Neural progenitor cell (in vitro differentiated cells): ENCODE results near the gene DEPP1. TPM values are rescaled to one million over a fixed set of nuclear protein-coding genes. Genes with fewer than 3 reads are reported as not detected.

ENCODE experiments used
- DNase-seq: peaks from one replicate; pipeline ENCODE4 v3.0.0-alpha.2; 2016; ENCODE audit warnings: low spot score
- H2AFZ ChIP-seq: fragments of 200-600 bp; sonication (generic); replicated peaks from 2 replicates; pipeline ENCODE4 v1.6.1; 2016; ENCODE audit warnings: antibody characterized with exemption
- H3F3A ChIP-seq: fragments of 200-600 bp; sonication (generic); 2 replicates; pipeline ENCODE4 v1.6.1; 2016; ENCODE audit warnings: antibody characterized with exemption, low read depth
- H3K27ac ChIP-seq: fragments of 200-600 bp; sonication (generic); 2 replicates; pipeline ENCODE4 v1.5.1; 2016; ENCODE audit warnings: mild to moderate bottlenecking
- H3K27me3 ChIP-seq: fragments of 200-600 bp; sonication (generic); 2 replicates; pipeline ENCODE4 v1.6.1; 2016; ENCODE audit warnings: mild to moderate bottlenecking, moderate library complexity
- H3K36me3 ChIP-seq: fragments of 200-600 bp; sonication (generic); 2 replicates; pipeline ENCODE4 v1.5.1; 2016
- H3K4me1 ChIP-seq: fragments of 200-600 bp; sonication (generic); 2 replicates; pipeline ENCODE4 v1.6.1; 2016; ENCODE audit warnings: mixed run types
- H3K4me2 ChIP-seq: fragments of 200-600 bp; sonication (generic); 2 replicates; pipeline ENCODE4 v1.6.1; 2016
- H3K4me3 ChIP-seq: fragments of 200-600 bp; sonication (generic); 2 replicates; pipeline ENCODE4 v1.5.1; 2016
- H3K79me2 ChIP-seq: fragments of 200-600 bp; sonication (generic); 2 replicates; pipeline ENCODE4 v1.6.1; 2016; ENCODE audit warnings: low read depth
- H3K9ac ChIP-seq: fragments of 200-600 bp; sonication (generic); 2 replicates; pipeline ENCODE4 v1.6.1; 2016
- H3K9me3 ChIP-seq: fragments of 200-600 bp; sonication (generic); 2 replicates; pipeline ENCODE4 v1.5.1; 2016; ENCODE audit warnings: low read depth
- H4K20me1 ChIP-seq: fragments of 200-600 bp; sonication (generic); 2 replicates; pipeline ENCODE4 v1.6.1; 2016; ENCODE audit warnings: low read depth
- H3K27ac Mint-ChIP-seq: 3 replicates; pipeline ENCODE4 v1.8.0; 2021; ENCODE audit warnings: mixed read lengths
- H3K27me3 Mint-ChIP-seq: 2 replicates; pipeline ENCODE4 v1.8.0; 2022; ENCODE audit warnings: low read depth, mild to moderate bottlenecking, inconsistent platforms, moderate library complexity, mixed read lengths; ENCODE audit not compliant: insufficient read depth
- H3K36me3 Mint-ChIP-seq: 3 replicates; pipeline ENCODE4 v1.8.0; 2021; ENCODE audit warnings: mixed read lengths
- H3K4me1 Mint-ChIP-seq: 3 replicates; pipeline ENCODE4 v1.8.0; 2021; ENCODE audit warnings: mixed read lengths
- H3K4me3 Mint-ChIP-seq: 3 replicates; pipeline ENCODE4 v1.8.0; 2021; ENCODE audit warnings: mild to moderate bottlenecking, moderate library complexity, mixed read lengths
- H3K9me3 Mint-ChIP-seq: 3 replicates; pipeline ENCODE4 v1.8.0; 2020; ENCODE audit warnings: mixed read lengths
- EZH2 ChIP-seq: fragments of 200-600 bp; sonication (generic); IDR thresholded peaks from 2 replicates; pipeline ENCODE4 v1.6.1; 2017; ENCODE audit warnings: antibody characterized with exemption, mild to moderate bottlenecking, moderate library complexity
- EZH2phosphoT487 ChIP-seq: fragments of 200-600 bp; sonication (generic); IDR thresholded peaks from 2 replicates; pipeline ENCODE4 v1.6.1; 2017; ENCODE audit warnings: antibody characterized with exemption
- total RNA-seq: library from RNA; depleted of rRNA; stranded (reverse); fragments of >200 nt; gene quantifications from 2 replicates; pipeline ENCODE4 v1.2.3, GENCODE V29; 2015; ENCODE audit warnings: low replicate concordance
- TF ChIP-seq, protein P1 (sequence below): fragments of 200-600 bp; sonication (generic); IDR thresholded peaks from 2 replicates; pipeline ENCODE4 v1.5.1; 2017; ENCODE audit warnings: antibody characterized with exemption, mild to moderate bottlenecking

DEPP1 gene
- total RNA-seq, 1 donor from 2014 or later = not detected

- TF ChIP-seq EZH2phosphoT487 (no peak), EZH2 (no peak)
- TF ChIP-seq, protein P1, sequence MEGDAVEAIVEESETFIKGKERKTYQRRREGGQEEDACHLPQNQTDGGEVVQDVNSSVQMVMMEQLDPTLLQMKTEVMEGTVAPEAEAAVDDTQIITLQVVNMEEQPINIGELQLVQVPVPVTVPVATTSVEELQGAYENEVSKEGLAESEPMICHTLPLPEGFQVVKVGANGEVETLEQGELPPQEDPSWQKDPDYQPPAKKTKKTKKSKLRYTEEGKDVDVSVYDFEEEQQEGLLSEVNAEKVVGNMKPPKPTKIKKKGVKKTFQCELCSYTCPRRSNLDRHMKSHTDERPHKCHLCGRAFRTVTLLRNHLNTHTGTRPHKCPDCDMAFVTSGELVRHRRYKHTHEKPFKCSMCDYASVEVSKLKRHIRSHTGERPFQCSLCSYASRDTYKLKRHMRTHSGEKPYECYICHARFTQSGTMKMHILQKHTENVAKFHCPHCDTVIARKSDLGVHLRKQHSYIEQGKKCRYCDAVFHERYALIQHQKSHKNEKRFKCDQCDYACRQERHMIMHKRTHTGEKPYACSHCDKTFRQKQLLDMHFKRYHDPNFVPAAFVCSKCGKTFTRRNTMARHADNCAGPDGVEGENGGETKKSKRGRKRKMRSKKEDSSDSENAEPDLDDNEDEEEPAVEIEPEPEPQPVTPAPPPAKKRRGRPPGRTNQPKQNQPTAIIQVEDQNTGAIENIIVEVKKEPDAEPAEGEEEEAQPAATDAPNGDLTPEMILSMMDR = no peak
- Histone ChIP-seq H3F3A (peaks cover 5% of the 10 kb centered on the region), H3K79me2 (peaks cover 14% of the 10 kb centered on the region), H3K9me3 (no peaks in the 10 kb centered on the region), H3K9ac (no peak overlapping the region), H3K4me2 (no peak overlapping the region), H4K20me1 (no peaks in the 10 kb centered on the region), H2AFZ (no peak overlapping the region), H3K36me3 (no peaks in the 10 kb centered on the region), H3K27ac (no peak overlapping the region), H3K4me1 (peaks cover 5% of the 10 kb centered on the region), H3K4me3 (no peak overlapping the region), H3K27me3 (peaks cover 3% of the 10 kb centered on the region)
- H3K27me3 Mint-ChIP-seq = no peaks in the 10 kb centered on the region
- H3K27ac Mint-ChIP-seq = no peak overlapping the region
- H3K36me3 Mint-ChIP-seq = peaks cover 7% of the 10 kb centered on the region
- H3K4me1 Mint-ChIP-seq = peaks cover 38% of the 10 kb centered on the region
- DNase-seq = no peak
- no peak overlapping the region for H3K4me3 Mint-ChIP-seq
- H3K9me3 Mint-ChIP-seq = no peaks in the 10 kb centered on the region
These were observed 23.6 kb downstream of the DEPP1 start for GRCh38 chr10:44954962-44955361.

DNA sequence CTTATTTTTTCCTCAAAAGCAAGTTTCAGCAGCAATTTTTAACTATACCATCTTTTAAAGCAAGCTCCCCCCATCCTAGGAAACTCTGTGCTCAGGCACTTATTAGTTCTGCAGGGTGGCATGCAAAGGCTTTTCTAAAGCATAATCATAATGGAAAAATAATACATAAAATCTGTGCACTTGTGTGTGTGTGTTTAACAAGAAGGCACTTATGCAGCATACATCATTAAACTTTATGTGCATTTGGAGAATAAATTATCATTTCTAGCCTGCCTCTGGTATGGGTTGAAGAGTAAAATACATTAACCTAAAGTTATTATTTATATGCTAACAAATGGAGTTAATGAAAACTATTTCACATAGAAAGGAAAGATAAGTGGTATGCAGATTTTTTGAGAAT is 24.6 kb downstream of the DEPP1 start:
- Mint-ChIP-seq H3K36me3 (peaks cover 7% of the 10 kb centered on the region), H3K9me3 (no peaks in the 10 kb centered on the region), H3K4me1 (peaks cover 43% of the 10 kb centered on the region), H3K4me3 (no peak overlapping the region), H3K27me3 (peaks cover 2% of the 10 kb centered on the region), H3K27ac (no peak overlapping the region)
- H3K36me3 ChIP-seq = no peaks in the 10 kb centered on the region
- peaks cover 5% of the 10 kb centered on the region for H3K4me1 ChIP-seq
- H2AFZ ChIP-seq = no peak overlapping the region
- no peak for DNase-seq
- no peaks in the 10 kb centered on the region for H4K20me1 ChIP-seq
- no peak overlapping the region for H3K9ac ChIP-seq
- H3K27me3 ChIP-seq = no peaks in the 10 kb centered on the region
- no peaks in the 10 kb centered on the region for H3K9me3 ChIP-seq
- H3F3A ChIP-seq = peaks cover 2% of the 10 kb centered on the region
- TF ChIP-seq EZH2phosphoT487 = no peak
- TF ChIP-seq, protein P1 = no peak
- TF ChIP-seq EZH2 = no peak
- no peak overlapping the region for H3K4me2 ChIP-seq
- H3K79me2 ChIP-seq = peaks cover 13% of the 10 kb centered on the region
- H3K4me3 ChIP-seq = no peak overlapping the region
- no peak overlapping the region for H3K27ac ChIP-seq

DNA sequence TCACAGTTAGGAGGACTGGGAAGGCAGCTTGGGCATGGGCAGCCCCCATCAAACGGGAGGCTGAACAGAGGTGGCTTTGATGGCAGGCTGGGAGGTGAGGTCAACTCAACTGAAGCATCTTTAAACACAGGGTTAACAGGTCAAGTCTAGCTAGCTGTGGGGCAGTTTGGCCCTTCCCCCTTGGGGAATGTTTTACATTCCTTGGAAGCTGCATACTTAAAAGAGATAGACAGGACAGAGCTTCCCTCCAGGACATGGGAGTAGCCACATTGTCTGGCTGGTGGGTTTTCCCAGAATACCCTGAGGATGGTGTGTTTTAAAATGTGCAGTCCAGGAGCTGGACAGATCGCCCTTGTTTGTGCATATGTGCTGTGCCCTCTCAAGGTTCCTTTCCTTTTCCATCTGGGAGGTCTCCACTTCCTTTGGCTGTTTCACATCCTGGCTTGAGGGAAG is 25.8 kb downstream of the DEPP1 start:
- DNase-seq = no peak
- Histone ChIP-seq H3F3A (no peaks in the 10 kb centered on the region), H2AFZ (no peak overlapping the region), H3K4me1 (peaks cover under 1% of the 10 kb centered on the region), H4K20me1 (no peaks in the 10 kb centered on the region), H3K27me3 (no peaks in the 10 kb centered on the region), H3K4me2 (no peak overlapping the region), H3K79me2 (peaks cover 3% of the 10 kb centered on the region), H3K9me3 (no peaks in the 10 kb centered on the region), H3K27ac (no peak overlapping the region), H3K4me3 (no peak overlapping the region), H3K36me3 (no peaks in the 10 kb centered on the region), H3K9ac (no peak overlapping the region)
- Mint-ChIP-seq H3K4me3 (no peak overlapping the region), H3K27ac (no peak overlapping the region), H3K36me3 (peaks cover 7% of the 10 kb centered on the region), H3K4me1 (peaks cover 31% of the 10 kb centered on the region), H3K9me3 (no peaks in the 10 kb centered on the region), H3K27me3 (peaks cover 5% of the 10 kb centered on the region)
- TF ChIP-seq, protein P1 = no peak
- TF ChIP-seq EZH2phosphoT487 (no peak), EZH2 (no peak)
